ENCODE results near the gene TIMM9.
"Not testable (repeated sequence)": the region's sequence is repeated elsewhere in the genome, so short reads cannot be mapped to it uniquely, and the experiment has no call there.

TIMM9 gene, protein sequence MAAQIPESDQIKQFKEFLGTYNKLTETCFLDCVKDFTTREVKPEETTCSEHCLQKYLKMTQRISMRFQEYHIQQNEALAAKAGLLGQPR

DNA sequence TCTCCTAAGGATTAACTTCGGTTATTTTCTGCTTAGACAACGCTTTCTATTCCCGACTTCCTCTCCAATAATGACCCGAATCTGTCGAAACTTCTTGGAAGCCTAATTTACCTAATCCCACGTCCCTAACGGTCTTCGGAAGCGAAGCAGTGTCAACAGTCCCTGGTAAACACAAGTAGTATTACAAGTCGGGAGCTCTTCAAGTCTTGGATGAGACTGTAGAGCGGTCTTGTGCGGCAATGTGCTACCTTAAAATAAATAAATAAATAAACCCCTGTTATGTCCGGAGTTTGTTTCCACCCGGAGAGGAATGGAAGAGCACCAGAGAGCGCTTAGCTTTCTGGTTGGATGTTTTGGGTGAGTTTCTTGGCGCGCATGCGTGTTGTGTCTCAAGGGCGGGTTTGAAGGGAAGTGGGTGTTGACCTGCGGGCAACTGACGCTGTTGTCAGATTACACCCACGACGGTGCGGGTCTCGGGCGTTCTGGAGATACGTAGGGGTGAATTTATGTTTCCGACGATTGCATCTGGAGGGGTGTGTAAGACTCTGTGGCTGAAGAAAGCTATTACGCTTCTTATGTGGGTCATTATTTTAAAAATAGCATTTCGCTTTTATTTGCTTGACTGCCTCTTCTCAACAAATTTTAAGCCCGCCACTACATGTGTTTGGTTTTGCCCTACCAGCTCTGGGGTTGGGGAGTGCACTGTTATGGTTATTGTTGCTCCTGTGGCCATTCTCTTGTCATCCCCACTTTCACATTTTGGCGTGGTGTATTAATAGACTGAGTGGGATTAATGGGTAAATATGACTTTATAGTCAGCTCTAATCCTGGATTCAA is at the start of gene TIMM9, which contains the start of gene KIAA0586:
Gene TIMM9 (minus strand): TSS at position 251 of the 837 bp plus-strand sequence. CDS start 15,586 bp downstream, outside the sequence.
Gene KIAA0586 (plus strand): TSS at position 439 of the 837 bp plus-strand sequence. CDS start 546 bp downstream, outside the sequence.
- peak; percentile 98 for DNase-seq (ENCODE audit: low spot score)

DNA sequence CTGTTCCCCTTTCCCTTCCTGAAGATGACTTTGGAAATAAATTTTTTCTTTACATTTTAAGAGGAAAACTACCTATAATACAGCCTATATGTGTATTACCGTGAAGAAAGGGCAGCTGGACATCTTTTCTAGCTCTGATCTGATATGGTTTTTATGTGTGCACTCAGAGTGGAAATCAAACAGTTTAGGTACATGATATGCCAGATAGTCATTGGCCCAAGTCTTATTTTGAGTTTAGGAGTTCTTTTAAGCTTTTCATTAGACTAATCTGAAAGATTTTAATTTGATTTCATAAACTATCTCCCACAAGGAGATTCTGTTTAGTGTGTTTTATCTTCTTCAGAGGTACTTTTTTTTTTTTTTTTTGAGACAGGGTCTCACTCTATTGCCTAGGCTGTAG is 49.0 kb upstream of the TIMM9 start:
- DNase-seq (ENCODE audit: low spot score): no peak

DNA sequence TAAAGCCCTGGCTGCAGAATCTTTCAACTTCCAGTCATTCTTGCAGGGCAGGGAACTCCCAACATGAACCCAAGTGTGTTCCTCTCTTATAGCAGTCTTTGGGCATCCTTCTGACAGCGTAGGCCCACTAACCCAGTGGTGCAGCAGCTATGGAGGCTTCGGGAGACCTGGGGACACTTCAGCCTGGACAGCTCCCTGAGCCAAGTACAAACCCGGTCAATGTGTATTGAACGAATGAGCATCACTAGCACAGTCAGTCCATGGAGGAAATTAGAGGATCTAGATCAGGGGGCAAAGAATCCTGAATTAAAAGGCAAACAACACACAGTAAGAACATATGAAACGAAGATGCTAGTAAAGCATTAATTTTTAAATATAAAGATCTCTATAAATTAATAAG is 42.0 kb upstream of the TIMM9 start:
- DNase-seq (ENCODE audit: low spot score): no peak

DNA sequence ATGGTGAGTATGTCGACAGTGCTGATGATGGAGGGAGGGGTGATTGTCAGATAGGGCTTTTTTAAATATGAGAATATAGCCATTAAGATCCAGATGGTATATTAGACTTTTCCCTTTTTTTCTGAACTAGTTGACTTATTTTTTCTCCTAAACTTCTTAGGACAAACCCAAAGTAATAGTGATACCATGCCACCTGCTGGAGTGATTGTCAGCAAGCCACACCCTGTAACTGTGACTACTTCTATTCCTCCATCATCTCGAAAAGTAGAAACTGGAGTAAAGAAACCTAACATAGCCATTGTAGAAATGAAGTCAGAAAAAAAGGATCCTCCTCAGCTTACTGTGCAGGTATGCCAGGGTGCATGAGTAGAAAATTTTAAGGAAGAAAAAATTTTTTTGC is 40.2 kb upstream of the TIMM9 start:
- DNase-seq (ENCODE audit: low spot score): no peak

DNA sequence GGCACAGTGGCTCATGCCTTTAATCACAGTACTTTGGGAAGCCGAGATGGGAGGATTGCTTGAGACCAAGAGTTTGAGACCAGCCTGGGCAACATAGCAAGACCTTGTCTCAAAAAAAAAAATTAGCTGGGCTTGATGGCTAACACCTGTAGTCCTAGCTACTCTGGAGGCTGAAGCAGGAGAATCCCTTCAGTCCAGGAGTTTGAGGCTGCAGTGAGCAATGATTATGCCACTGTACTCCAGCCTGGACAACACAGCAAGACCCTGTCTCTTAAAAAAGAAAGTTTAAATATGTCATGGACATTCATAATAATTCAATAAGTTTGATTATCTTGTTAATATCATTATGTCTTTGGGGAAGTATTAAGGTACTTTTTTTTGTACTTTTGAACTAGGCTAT is 39.1 kb upstream of the TIMM9 start:
- no peak for DNase-seq (ENCODE audit: low spot score)

DNA sequence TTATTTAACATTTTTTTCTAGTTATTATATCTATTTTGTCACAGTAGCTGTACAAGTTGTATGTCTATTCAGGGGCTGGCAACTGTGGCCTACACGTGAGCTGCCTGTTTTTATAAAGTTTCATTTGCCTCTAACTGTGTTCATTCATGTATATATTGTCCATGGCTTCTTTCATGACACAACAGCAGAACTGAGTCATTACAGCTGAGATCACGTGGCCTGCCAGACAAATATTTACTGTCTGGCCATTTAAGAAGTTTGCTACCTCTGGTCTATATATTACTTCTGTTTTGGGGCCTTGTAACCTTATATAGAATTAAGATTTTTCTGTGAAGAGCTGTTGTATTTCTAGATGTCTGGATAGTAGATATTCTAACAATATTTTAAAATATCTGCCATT is 38.1 kb upstream of the TIMM9 start:
- no peak for DNase-seq (ENCODE audit: low spot score)

DNA sequence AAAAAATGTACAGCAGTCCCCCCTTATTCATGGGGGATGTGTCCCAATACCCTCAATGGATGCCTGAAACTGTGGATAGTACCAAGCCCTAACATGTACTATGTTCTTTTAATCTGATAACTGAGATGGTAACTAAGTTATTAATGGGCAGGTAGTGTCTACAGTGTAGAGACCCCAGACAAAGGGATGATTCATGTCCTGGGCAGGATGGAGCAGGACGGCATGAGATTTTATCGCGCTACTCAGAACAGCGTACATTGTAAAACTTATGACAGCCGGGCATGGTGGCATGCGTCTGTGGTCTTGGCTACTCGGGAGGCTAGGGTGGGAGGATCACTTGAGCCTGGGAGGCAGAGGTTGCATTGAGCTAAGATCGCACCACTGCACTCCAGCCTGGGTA is 37.3 kb upstream of the TIMM9 start:
- no peak for DNase-seq (ENCODE audit: low spot score)

DNA sequence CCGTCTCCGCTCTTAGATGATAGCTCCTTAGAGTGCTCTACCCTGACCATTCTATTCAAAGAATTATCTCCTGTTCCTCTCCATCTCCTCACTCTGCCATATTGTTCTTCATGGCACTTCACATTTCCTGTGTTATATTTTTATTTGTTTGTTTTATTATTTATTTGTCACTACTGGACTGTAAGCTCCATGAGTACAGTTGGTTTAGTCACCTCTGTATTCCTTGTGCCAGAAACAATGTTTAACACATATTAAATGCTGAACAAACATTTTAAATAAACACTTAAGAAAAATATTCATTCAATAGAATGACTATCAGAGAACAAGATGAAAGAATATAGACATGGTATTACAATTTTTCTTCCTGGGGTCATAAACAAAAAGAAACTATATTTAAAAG is 35.8 kb upstream of the TIMM9 start:
- no peak for DNase-seq (ENCODE audit: low spot score)

DNA sequence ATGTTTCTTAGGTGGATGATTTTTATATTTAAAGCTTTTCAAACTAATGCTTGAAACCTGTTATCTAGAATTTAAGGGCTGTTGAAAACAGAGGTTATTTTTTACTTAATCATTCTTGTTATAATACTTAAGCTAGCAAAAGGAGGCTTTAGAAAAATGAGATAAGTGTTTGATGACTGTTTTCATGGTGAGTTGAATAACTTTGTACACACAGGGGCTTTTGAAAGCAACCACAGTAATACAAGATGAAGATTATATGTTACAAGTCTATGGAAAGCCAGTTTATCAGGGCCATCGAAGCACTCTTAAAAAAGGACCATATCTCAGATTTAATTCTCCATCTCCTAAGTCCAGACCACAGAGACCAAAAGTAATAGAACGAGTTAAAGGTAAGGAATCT is 33.4 kb upstream of the TIMM9 start:
- DNase-seq (ENCODE audit: low spot score): no peak

DNA sequence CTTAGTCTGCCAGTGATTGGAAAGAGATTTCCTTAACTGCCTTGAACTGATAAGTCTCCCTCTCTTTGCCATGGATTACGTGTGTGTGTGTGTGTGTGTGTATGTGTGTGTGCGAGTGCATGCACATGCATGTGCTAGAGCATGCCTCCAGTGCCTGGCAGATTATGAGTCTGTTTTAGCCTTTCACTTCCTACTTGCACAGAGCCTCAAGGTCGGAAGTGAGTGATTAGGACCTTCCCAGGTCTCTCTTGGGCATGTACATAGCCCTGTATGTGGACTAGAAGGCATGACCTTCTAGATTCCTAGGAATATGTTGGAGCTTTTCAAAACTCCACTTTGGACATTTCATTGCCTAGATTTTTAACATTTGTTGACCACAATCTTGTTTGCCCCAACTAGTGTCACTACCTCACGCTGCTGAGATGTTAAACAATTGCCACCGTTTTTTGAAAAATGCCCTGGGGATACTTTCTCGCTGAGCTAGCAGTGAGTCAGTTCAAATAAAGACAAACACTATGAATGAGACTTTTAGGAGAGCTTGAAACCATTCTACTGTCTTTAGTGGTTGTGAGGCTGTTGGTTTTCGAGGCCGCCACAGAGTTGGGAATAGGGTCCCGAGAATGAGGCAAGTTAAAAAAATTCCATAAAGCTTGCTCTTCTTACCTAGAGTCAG is 28.4 kb upstream of the TIMM9 start:
- DNase-seq (ENCODE audit: low spot score): no peak

DNA sequence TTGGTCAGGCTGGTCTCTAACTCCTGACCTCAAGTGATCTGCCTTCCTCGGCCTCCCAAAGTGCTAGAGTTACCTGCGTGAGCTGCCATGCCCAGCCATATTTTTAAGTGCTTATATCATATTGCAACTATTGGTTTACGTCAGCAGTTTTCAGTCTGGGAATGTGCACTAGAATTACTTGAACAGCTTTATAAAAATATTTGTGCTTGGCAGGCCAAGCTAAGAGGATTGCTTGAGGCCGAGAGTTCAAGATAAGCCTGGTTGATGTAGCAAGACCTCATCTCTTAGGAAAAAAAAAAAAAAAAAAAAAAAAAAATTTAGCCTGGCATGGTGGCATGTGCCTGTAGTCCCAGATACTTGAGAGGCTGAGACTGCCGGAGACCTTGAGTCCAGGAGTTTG is 17.3 kb upstream of the TIMM9 start:
- DNase-seq (ENCODE audit: low spot score): no peak

DNA sequence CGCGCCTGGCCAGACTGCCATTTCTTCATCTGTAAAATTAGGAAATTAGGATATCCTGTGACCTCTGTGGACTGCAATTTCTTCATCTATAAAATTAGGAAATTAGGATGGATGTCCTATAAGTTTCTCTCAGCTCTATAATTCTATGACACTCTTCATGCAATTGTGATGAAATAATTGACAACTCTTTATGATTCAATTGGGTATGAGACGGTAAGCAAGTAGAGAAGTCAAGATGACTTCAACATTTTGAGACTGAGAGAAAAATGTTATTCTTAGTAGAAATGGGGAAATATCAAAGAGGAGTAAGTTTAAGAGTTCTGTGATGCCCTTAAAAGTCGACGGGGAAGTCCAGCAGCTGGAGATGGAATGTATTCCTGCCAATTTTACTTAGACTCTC is 12.1 kb upstream of the TIMM9 start:
- no peak for DNase-seq (ENCODE audit: low spot score)

DNA sequence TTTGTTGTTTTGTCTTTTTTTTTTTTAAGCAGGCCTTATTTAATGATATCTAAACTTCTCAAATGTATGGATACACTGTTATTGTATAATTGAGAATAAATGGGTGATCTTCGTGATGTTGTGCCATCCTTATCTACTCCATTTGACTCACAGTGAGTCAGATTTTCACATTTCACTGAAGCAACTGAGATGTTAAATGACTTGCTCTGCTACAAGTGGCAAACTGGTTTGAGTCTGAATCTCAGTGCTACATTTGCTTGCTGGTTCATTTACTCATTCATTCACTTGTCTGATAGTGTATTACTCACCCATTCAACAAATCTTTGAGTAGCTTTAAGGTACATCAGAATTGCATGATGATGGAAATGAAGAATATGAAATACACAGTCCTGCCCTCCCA is 2.8 kb upstream of the TIMM9 start:
- DNase-seq (ENCODE audit: low spot score): no peak

DNA sequence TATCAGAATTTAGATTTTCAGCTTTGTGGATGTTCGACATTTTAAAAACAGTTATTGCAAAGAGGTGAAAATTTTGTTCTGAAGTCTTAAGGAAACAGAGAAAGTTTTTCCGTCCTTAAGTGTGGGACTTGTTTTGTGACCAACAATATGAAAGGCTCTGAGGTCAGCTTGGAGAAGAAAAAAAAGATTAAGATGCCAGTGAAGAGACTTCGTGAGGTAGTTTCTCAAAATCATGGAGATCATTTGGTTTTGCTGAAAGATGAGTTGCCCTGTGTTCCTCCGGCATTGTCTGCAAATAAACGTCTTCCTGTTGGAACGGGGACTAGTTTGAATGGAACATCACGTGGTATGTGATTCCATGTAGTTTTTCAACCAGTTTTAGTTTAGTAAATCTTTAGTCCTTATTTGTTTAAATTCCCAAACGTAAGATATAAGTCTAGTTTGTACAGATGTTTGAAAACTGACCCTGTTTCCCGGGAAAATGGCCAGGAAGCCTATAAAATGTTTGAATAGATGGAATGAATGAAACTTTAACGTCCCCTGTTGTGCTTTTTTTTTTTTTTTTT is 870 bp upstream of the TIMM9 start:
- peak; percentile 66 for DNase-seq (ENCODE audit: low spot score)

DNA sequence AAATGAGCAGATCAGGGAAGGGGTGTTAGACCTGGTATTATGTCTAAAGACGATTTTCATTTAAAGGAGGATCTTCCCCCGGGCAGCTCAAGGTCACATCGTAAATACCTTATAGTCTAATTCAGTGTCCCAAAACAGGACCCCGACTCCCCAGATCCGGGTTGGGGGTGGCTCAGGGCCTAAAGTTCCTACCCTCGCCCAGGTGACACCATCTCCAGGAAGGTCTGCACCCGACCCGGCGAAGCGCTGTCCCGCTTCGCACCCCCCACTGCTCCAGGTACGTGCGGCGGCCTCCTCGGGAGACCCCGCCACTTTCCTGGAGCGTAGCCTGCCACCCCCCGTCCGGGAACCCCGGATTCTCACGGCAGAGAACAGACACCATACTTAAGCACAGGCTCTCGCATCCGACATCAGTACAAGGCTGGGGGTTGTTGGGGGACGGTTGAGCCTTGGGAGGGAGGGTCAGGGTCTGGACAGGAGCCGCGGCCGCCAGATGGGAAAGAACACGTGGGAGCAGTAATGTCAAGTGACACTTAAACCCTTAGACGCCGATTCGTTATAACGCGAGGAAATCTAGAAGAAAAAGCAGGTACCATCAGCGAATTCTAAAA is 556 bp downstream of the TIMM9 start:
- peak; percentile 81 for DNase-seq (ENCODE audit: low spot score)

DNA sequence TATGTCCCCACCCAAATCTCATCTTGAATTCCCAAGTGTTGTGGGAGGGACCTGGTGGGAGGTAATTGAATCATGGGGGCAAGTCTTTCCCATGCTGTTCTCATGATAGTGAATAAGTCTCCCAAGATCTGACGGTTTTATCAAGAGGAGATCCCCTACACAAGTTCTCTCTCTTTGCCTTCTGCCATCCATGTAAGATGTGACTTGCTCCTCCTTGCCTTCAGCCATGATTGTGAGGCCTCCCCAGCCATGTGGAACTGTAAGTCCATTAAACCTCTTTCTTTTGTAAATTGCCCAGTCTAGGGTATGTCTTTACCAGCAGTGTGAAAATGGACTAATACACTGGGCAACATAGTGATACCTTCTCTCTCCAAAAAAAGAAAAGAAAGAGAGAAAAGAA is 10.4 kb downstream of the TIMM9 start:
- DNase-seq (ENCODE audit: low spot score): not testable (repeated sequence)

DNA sequence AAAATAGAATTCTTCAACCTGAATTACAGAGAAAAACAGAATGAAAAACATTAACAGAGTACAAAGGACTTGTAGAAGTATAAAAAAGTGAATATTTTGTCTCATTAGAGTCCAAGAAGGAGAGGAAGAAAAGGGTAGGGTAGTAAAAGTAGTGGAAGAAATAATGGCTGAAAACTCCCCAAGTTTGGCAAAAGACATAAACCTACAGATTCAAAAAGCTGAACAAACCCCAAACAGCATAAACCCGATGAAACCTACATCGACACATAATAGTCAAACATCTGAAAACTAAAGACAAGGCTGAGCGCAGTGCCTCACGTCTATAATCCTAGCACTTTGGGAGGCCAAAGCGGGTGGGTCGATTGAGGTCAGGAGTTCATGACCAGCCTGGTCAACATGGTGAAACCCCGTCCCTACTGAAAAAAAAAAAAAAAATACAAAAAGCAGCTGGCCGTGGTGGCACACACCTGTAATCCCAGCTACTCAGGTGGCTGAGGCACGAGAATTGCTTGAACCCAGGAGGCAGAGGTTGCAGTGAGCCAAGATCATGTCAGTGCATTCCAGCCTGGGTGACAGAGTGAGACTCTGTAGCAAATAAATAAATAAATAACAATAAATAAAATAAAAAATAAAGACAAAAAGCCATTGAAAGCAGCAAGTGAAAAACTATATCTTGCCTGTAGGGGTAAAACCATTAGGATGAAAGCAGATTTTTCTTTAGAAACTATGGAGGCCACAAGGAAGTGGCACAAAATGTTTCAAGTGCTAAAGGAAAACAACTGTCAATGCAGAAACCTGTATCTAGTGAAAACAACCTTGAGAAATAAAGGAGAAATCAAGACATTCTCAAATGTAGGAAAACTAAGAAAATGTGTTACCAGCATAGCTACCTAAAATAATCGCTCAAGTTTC is 11.4 kb downstream of the TIMM9 start:
- no peak for DNase-seq (ENCODE audit: low spot score)

DNA sequence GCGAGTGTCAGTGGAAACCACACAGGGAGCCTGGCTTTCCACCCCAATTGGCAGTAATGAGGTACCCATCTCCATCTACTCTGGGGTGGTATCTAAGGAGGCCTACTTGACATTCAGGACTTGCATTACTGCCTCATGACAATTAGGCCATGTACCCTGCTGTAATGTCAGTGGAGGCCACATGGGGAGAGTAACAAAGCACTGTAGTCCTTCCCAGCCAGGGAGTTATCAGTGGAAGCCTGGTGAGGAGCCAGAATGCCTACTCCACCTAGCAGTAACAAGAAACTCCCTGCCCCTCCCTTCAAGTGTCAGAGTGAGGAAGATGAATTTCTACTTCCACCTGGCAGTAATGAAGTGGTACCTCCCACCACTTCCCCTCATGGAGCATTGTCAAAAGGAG is 12.5 kb downstream of the TIMM9 start:
- no peak for DNase-seq (ENCODE audit: low spot score)

DNA sequence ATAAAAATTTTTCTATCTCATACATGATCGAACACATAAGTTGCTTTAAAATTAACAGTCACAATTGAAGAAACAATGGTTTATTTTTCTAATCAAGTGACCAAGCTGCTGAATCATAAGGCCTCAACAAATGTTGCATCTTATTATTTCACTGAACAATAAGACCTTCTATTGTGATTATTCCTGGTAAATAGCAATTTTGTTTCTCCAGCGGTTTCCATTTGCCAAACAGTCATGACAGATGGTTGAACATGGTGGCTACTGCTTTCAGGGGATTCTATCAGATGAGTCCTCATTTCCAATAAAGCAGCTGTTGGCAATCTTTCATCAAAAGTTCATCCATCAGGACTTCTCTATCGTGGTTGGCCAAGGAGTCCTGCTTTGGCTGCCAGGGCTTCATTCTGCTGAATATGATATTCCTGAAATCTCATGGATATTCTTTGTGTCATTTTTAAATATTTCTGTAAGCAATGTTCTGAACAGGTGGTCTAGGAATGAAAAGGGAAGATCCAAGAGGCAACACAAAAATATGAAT is 18.6 kb downstream of the TIMM9 start:
- DNase-seq (ENCODE audit: low spot score): no peak

DNA sequence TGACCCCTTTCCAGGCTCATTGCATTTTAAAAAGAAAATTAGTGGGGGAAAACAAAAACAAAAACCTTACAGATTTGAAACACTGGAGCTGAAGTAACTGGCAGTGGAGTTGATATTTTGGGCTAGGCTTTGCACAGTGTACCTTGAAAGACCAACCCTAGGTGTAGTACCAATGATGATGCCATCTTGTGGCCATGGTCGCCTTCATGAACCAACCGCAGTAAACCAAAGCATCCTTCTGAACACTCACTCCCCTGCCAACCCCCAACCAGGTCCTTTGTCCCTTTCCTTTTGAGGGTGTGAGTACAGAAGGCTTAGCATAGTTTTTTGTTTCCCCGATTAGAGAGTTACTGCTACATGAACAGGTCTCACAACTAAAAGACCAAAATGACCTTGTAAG is 25.7 kb downstream of the TIMM9 start:
- no peak for DNase-seq (ENCODE audit: low spot score)

DNA sequence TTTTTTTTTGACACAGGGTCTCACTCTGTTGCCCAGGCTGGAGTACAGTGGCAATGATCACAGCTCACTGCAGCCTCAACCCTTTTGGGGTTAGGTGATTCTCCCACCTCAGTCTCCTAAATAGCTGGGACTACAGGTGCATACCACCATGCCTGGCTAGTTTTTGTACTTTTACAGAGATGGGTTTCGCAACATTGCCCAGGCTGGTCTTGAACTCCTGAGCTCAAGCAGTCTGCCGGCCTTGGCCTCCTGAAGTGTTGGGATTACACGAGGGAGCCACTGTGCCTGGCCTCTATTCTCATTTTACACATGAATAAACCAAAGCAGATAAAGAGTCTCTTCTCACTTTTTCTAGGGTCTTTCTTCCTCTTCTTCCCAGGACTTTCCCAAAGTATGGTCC is 28.4 kb downstream of the TIMM9 start:
- no peak for DNase-seq (ENCODE audit: low spot score)
